ENCODE data around the gene CCDC85C. TPM values are rescaled to one million over a fixed set of nuclear protein-coding genes. Genes with fewer than 3 reads are reported as not detected.

CCDC85C gene
- total RNA-seq, 1 donor from 2014 or later = 16.6 TPM

DNA sequence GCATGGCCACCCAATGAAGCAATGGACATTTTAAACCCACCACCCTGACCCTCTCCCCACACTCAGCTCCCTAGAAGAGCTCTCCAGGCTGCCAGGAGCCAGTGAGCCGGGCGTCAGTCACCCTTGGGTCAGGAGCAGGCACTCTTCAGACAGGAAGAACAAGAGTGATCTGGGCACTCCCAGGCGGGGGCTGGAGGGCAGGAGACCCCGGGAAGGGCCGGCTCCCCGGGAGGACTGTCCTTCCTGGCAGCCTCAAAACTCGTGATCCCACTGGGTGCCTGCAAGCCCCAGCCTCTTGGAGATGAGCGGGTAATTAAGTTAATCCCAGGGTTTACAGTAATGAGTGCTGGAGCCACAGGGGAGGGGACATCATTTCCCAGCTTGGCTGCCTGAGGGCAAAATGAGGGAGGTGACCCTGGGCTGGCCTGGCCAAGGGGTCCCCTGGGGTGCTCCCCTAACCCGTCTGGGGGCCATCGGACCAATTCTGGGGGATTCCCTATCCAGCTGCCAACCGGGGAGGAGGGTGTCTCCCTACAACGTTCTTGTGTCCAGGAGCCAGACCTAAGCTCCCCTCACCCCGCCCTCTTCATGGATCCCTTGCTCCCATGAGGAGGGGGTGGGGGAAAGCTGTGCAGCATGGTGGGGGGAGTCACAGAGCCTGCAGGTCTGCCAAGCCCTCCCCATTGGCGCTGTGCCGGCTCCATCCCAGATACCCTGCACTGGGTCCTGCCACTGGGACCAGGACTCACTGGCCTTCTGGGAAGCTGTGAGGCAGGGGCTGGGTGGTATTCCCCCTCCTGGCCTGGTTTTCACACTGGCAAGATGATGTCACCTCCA is 63.6 kb downstream of the CCDC85C start:
- FAIRE-seq = no peak
- TF ChIP-seq, protein P1, sequence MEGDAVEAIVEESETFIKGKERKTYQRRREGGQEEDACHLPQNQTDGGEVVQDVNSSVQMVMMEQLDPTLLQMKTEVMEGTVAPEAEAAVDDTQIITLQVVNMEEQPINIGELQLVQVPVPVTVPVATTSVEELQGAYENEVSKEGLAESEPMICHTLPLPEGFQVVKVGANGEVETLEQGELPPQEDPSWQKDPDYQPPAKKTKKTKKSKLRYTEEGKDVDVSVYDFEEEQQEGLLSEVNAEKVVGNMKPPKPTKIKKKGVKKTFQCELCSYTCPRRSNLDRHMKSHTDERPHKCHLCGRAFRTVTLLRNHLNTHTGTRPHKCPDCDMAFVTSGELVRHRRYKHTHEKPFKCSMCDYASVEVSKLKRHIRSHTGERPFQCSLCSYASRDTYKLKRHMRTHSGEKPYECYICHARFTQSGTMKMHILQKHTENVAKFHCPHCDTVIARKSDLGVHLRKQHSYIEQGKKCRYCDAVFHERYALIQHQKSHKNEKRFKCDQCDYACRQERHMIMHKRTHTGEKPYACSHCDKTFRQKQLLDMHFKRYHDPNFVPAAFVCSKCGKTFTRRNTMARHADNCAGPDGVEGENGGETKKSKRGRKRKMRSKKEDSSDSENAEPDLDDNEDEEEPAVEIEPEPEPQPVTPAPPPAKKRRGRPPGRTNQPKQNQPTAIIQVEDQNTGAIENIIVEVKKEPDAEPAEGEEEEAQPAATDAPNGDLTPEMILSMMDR (IDR thresholded peaks at IDR 0.05; ENCODE audit: insufficient read depth, low read depth, low read length) = no peak
- no peak for TF ChIP-seq EZH2 (IDR thresholded peaks at IDR 0.05; ENCODE audit: insufficient read depth, low read length)
- Mint-ChIP-seq H3K4me1 (ENCODE audit: low read depth, unreplicated experiment) (peaks cover 21% of the 10 kb centered on the region), H3K27ac (ENCODE audit: unreplicated experiment) (no peak overlapping the region), H3K36me3 (ENCODE audit: low read depth, unreplicated experiment) (peaks cover 4% of the 10 kb centered on the region), H3K4me3 (ENCODE audit: unreplicated experiment) (no peak overlapping the region), H3K27me3 (ENCODE audit: low read depth, unreplicated experiment) (peaks cover 31% of the 10 kb centered on the region), H3K9me3 (ENCODE audit: unreplicated experiment) (no peaks in the 10 kb centered on the region)
- peaks cover 30% of the 10 kb centered on the region for H3K4me1 ChIP-seq (ENCODE audit: insufficient read depth, low read length)
- no peak overlapping the region for H2AFZ ChIP-seq (ENCODE audit: low read depth, low read length)
- no peak overlapping the region for H3K9ac ChIP-seq (ENCODE audit: low read length)
- H3K27me3 ChIP-seq (ENCODE audit: insufficient read depth, low read length) = no peaks in the 10 kb centered on the region
- no peak for DNase-seq (ENCODE audit: low read depth)
- H3K27ac ChIP-seq (ENCODE audit: low read depth, low read length) = no peak overlapping the region
- no peaks in the 10 kb centered on the region for H3K36me3 ChIP-seq (ENCODE audit: insufficient read depth, low read length)
- H3K4me3 ChIP-seq (ENCODE audit: insufficient read depth, low read depth, low read length) = no peak overlapping the region
- peaks cover 44% of the 10 kb centered on the region for H4K20me1 ChIP-seq (ENCODE audit: insufficient read depth, low read length)
- H3K9me3 ChIP-seq (ENCODE audit: insufficient read depth, low read depth, low read length) = no peaks in the 10 kb centered on the region
- H3K4me2 ChIP-seq (ENCODE audit: low read length) = no peak overlapping the region
- H3K79me2 ChIP-seq (ENCODE audit: insufficient read depth, low read length) = peaks cover 82% of the 10 kb centered on the region

DNA sequence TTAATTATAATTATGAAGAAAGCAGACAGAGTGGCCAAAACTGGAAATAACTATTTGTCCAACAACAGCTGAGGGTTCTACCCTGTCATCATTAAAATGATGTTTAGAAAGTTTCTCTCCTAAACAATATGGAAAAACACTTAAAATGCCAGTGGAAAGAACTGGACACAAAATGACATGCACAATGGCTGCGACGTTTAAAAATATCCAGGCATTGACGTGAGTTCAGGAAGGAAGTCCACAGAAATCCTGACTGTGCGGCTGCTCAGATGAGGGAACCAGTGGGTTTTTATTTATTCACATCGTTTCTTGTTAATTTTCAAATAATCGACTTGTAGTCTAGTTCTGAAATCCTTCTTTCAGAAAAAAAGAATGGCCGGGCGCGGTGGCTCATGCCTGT is 64.5 kb downstream of the CCDC85C start:
- FAIRE-seq (no peak), DNase-seq (ENCODE audit: low read depth) (no peak)
- Histone ChIP-seq H4K20me1 (ENCODE audit: insufficient read depth, low read length) (peaks cover 35% of the 10 kb centered on the region), H3K27me3 (ENCODE audit: insufficient read depth, low read length) (no peaks in the 10 kb centered on the region), H3K9me3 (ENCODE audit: insufficient read depth, low read depth, low read length) (no peaks in the 10 kb centered on the region), H3K36me3 (ENCODE audit: insufficient read depth, low read length) (no peaks in the 10 kb centered on the region), H2AFZ (ENCODE audit: low read depth, low read length) (no peak overlapping the region), H3K4me1 (ENCODE audit: insufficient read depth, low read length) (peaks cover 39% of the 10 kb centered on the region), H3K79me2 (ENCODE audit: insufficient read depth, low read length) (peaks cover 82% of the 10 kb centered on the region), H3K27ac (ENCODE audit: low read depth, low read length) (no peak overlapping the region), H3K4me2 (ENCODE audit: low read length) (no peak overlapping the region), H3K9ac (ENCODE audit: low read length) (no peak overlapping the region), H3K4me3 (ENCODE audit: insufficient read depth, low read depth, low read length) (no peak overlapping the region)
- TF ChIP-seq, protein P1 (IDR thresholded peaks at IDR 0.05; ENCODE audit: insufficient read depth, low read depth, low read length) = no peak
- TF ChIP-seq EZH2 (IDR thresholded peaks at IDR 0.05; ENCODE audit: insufficient read depth, low read length) = no peak
- peaks cover 15% of the 10 kb centered on the region for H3K4me1 Mint-ChIP-seq (ENCODE audit: low read depth, unreplicated experiment)
- peaks cover 4% of the 10 kb centered on the region for H3K36me3 Mint-ChIP-seq (ENCODE audit: low read depth, unreplicated experiment)
- H3K27me3 Mint-ChIP-seq (ENCODE audit: low read depth, unreplicated experiment) = peaks cover 27% of the 10 kb centered on the region
- no peaks in the 10 kb centered on the region for H3K9me3 Mint-ChIP-seq (ENCODE audit: unreplicated experiment)
- H3K27ac Mint-ChIP-seq (ENCODE audit: unreplicated experiment) = no peak overlapping the region
- H3K4me3 Mint-ChIP-seq (ENCODE audit: unreplicated experiment) = no peak overlapping the region

DNA sequence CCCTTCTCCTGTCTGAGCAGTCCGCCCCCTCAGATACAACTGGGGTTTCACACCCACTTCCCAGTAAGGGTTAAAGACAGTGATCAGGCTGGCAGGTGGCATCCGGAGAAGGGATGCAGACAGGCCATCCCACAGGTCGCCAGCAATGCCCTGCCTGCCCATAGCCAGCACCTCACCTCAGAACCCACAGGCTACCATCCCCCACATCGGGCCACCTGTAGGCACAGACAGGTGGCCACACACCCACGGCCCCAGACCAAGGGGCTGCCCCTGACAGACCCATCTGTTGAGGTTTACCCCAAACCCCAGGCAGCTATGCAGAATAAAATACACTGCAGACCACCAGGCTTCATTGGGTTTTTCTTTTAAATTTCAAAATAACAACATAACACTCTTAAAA is 65.3 kb downstream of the CCDC85C start:
- H3K4me1 ChIP-seq (ENCODE audit: insufficient read depth, low read length) = peaks cover 41% of the 10 kb centered on the region
- H3K27me3 ChIP-seq (ENCODE audit: insufficient read depth, low read length) = no peaks in the 10 kb centered on the region
- DNase-seq (ENCODE audit: low read depth) (no peak), FAIRE-seq (no peak)
- peaks cover 29% of the 10 kb centered on the region for H4K20me1 ChIP-seq (ENCODE audit: insufficient read depth, low read length)
- no peak overlapping the region for H2AFZ ChIP-seq (ENCODE audit: low read depth, low read length)
- H3K4me3 ChIP-seq (ENCODE audit: insufficient read depth, low read depth, low read length) = no peak overlapping the region
- TF ChIP-seq, protein P1 (IDR thresholded peaks at IDR 0.05; ENCODE audit: insufficient read depth, low read depth, low read length) = no peak
- Mint-ChIP-seq H3K4me3 (ENCODE audit: unreplicated experiment) (no peak overlapping the region), H3K4me1 (ENCODE audit: low read depth, unreplicated experiment) (peaks cover 15% of the 10 kb centered on the region), H3K27ac (ENCODE audit: unreplicated experiment) (no peak overlapping the region), H3K9me3 (ENCODE audit: unreplicated experiment) (no peaks in the 10 kb centered on the region), H3K27me3 (ENCODE audit: low read depth, unreplicated experiment) (peaks cover 21% of the 10 kb centered on the region), H3K36me3 (ENCODE audit: low read depth, unreplicated experiment) (peaks cover 2% of the 10 kb centered on the region)
- H3K9ac ChIP-seq (ENCODE audit: low read length) = peak overlapping the region; percentile 60
- peak overlapping the region; percentile 73 for H3K4me2 ChIP-seq (ENCODE audit: low read length)
- H3K79me2 ChIP-seq (ENCODE audit: insufficient read depth, low read length) = peaks cover 80% of the 10 kb centered on the region
- no peaks in the 10 kb centered on the region for H3K9me3 ChIP-seq (ENCODE audit: insufficient read depth, low read depth, low read length)
- H3K27ac ChIP-seq (ENCODE audit: low read depth, low read length) = no peak overlapping the region
- no peaks in the 10 kb centered on the region for H3K36me3 ChIP-seq (ENCODE audit: insufficient read depth, low read length)
